ENCODE measurements around the gene TAF11L5.
"Not testable (repeated sequence)": the region's sequence is repeated elsewhere in the genome, so short reads cannot be mapped to it uniquely, and the experiment has no call there.

- TF ChIP-seq CTCF (conservative IDR thresholded peaks at IDR 0.05; ENCODE audit: low read depth in 2 of 2); EZH2 (IDR thresholded peaks at IDR 0.05; ENCODE audit: low read depth, unreplicated experiment); POLR2AphosphoS5 (IDR thresholded peaks at IDR 0.05; ENCODE audit: low read depth): not testable (repeated sequence)
- TF ChIP-seq, protein P1, sequence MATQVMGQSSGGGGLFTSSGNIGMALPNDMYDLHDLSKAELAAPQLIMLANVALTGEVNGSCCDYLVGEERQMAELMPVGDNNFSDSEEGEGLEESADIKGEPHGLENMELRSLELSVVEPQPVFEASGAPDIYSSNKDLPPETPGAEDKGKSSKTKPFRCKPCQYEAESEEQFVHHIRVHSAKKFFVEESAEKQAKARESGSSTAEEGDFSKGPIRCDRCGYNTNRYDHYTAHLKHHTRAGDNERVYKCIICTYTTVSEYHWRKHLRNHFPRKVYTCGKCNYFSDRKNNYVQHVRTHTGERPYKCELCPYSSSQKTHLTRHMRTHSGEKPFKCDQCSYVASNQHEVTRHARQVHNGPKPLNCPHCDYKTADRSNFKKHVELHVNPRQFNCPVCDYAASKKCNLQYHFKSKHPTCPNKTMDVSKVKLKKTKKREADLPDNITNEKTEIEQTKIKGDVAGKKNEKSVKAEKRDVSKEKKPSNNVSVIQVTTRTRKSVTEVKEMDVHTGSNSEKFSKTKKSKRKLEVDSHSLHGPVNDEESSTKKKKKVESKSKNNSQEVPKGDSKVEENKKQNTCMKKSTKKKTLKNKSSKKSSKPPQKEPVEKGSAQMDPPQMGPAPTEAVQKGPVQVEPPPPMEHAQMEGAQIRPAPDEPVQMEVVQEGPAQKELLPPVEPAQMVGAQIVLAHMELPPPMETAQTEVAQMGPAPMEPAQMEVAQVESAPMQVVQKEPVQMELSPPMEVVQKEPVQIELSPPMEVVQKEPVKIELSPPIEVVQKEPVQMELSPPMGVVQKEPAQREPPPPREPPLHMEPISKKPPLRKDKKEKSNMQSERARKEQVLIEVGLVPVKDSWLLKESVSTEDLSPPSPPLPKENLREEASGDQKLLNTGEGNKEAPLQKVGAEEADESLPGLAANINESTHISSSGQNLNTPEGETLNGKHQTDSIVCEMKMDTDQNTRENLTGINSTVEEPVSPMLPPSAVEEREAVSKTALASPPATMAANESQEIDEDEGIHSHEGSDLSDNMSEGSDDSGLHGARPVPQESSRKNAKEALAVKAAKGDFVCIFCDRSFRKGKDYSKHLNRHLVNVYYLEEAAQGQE (IDR thresholded peaks at IDR 0.05; ENCODE audit: unreplicated experiment): not testable (repeated sequence)
These were observed 7.0 kb upstream of the TAF11L5 start, which contains the start of gene TAF11L3 for GRCh38 chr5:17518067-17518466.
